Stimulated activated CD8-positive, alpha-beta memory T cell treated with anti-CD3 and anti-CD28 coated beads, Interleukin-4, amount 100 ng/mL, for 4 hours (primary cell): ENCODE measurements around the gene TEX264.

Experiments used
- DNase-seq, 2 donors: peaks; one replicate each; pipeline ENCODE4 v3.0.0-alpha.2; 2020; ENCODE audit warnings: low read depth in 2 of 2, low spot score in 1 of 2

The TEX264 gene

GRCh38 chr3:51748327-51748726, 77.3 kb downstream of the TEX264 start:
- no peak for DNase-seq

- DNase-seq: no peak
Measured at GRCh38 chr3:51750878-51751277, 79.8 kb downstream of the TEX264 start.

GRCh38 chr3:51751287-51751686, 80.2 kb downstream of the TEX264 start:
- DNase-seq: no peak
